ENCODE data around the gene EIF4E2.

The EIF4E2 gene

DNA sequence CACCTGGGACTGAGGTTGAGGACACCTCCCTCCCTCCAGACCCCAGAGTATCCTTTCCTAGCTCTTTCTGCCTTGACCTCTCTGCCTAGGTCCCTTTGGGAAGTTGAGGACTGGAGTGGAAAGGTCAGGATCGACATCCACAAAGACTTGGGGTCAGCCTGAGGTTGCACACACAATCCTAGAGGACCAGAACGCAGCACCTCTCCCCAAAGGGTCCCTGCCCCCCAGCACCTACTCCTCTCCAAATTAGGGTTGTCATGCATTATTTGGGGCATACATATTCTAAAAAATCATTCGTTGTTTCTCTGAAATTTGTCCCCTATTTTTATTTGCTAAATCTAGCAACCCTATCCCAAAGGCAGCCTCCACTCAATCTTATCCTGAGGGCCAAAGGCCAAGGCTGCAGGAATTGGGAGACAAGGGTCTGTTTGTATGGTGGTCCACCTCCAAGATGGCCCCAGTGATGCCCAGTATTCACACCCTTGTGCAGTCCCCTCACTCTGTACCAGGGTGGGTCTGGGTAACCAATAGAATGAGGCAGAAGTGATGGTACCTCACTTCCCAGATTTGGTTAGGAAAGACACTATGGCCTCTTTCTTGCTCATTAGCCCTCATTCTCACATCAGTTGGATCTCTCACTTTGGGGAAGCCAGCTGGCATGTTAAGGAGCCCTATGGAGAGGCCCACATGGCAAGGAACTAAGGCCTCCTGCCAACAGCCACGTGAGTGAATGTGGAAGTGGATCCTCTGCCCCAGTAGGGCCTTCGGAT, 14.5 kb upstream of the EIF4E2 start:
- DNase-seq (ENCODE audit: insufficient read length, low spot score) (no peak), FAIRE-seq (no peak)

DNA sequence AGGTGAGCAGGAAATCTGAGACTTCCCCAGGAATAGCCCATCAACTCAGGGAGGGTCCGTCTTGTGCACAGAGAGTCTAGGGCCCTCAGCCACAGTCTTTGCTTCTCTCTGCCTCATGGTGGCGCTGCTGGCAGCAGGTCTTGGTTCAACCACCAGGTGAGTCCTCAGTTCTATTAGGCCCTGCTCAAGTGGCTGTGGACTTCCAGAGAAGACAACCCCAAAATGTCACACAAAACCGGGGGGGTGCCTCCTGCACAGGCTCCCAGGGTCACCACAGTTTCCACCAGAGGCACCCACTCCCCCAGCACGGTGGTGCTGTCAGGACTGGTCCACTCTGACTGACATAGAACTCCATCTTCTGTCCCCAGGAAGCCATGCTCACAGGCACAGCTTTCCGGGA, 13.4 kb upstream of the EIF4E2 start:
- DNase-seq (ENCODE audit: insufficient read length, low spot score) (no peak), FAIRE-seq (no peak)

DNA sequence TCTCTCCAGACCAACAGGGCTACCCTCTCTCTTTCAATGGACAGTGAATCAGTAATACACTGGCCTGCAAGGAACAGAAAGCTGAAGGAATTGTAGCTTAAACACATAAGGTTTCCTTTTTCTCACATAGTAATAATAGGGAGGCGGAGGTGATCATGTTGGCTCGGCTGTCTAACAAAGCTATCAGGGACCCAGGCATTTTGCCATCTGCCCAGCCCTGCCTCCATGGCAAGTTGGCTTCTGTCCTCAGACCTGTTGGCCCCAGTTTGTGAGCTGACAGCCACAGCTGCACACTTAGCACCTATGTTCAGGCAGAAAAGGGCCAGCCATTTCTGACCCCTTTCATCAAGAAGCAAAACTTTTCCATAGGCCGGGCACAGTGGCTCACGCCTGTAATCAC, 13.0 kb upstream of the EIF4E2 start:
- FAIRE-seq (no peak), DNase-seq (ENCODE audit: insufficient read length, low spot score) (no peak)

DNA sequence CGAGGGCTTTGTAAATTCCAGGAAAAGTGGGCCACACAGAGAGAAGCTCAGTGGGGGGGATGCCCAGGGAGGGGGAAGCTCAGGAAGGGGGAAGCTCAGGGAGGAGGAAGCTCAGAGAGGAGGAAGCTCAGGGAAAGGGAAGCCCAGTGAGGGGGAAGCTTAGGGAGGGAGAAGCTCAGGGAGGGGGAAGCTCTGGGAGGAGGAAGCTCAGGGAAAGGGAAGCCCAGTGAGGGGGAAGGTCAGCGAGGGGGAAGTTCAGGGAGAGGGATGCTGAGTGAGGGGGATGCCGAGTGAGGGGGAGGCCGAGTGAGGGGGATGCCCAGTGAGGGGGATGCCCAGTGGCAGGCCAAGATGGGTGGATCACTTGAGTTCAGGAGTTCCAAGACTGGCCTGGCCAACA, 11.8 kb upstream of the EIF4E2 start:
- DNase-seq (ENCODE audit: insufficient read length, low spot score) (no peak), FAIRE-seq (no peak)

DNA sequence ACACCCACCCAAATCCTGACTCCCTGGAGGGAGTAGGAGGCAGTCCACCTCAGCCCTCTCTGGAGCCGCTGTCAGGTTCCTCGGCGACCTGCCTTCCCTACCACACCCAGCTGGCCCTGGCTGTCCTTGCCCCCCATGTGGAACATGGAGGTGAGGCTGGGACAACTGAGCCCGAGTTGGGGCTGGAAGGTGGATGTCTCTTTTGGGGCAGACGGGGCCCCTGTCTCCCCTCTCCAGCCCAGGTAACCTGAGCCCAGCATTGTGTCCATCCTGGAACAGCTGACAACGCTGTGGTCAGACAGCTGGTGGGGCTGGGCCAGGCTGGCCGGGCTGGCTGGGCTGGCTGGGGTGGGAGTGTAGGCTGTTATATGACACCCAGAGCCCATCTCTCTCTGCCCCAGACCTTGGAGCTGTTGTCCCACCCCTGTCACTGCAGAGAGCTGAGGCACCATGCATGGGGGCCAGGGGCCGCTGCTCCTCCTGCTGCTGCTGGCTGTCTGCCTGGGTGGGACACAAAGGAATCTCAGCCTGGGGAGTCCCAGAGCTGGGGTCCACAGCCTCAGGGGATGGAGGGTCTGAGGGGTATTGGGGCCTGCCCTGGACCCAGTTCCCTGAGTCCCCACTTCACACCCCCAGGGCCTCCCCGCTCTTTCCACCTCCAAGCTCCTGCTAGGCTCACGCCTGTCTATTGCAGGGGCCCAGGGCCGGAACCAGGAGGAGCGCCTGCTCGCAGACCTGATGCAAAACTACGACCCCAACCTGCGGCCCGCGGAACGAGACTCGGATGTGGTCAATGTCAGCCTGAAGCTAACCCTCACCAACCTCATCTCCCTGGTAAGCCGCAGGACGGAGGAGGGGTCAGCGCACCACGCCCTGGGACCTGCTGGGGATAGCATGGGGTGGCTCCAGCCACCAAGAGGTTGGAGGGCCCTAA, 10.9 kb upstream of the EIF4E2 start, which contains the start of gene CHRNG:
Gene CHRNG (plus strand): TSS at position 395 of the 934 bp plus-strand sequence. CDS start 56 bp downstream, at position 451.
- DNase-seq (ENCODE audit: insufficient read length, low spot score) (no peak), FAIRE-seq (no peak)

DNA sequence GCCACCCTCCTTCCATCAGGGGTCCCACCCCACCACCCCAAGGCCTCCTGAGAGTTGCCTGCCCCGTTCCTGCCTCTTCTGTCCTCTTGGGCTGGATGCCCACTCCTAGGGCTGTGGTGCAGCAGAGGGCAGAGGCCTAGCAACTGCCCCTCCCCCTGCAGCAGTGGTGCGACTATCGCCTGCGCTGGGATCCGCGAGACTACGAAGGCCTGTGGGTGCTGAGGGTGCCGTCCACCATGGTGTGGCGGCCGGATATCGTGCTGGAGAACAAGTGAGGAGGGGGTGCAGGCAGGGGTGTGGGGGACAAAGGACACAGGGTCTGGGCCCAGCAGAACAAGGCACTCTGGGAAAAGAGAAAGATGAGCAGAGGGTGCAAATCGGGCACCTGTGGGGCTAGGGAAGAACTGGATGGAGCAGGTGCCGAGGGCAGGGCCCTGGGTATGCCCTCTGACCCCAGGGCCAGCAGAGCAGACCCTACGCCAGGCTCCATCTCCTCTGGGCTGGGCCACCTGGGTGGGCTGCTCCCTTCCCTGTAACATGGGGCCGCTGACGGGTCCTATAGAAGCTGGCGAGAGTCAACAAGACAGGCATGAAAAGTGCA, 9.9 kb upstream of the EIF4E2 start:
- DNase-seq (ENCODE audit: insufficient read length, low spot score), result no peak
- FAIRE-seq, result no peak

DNA sequence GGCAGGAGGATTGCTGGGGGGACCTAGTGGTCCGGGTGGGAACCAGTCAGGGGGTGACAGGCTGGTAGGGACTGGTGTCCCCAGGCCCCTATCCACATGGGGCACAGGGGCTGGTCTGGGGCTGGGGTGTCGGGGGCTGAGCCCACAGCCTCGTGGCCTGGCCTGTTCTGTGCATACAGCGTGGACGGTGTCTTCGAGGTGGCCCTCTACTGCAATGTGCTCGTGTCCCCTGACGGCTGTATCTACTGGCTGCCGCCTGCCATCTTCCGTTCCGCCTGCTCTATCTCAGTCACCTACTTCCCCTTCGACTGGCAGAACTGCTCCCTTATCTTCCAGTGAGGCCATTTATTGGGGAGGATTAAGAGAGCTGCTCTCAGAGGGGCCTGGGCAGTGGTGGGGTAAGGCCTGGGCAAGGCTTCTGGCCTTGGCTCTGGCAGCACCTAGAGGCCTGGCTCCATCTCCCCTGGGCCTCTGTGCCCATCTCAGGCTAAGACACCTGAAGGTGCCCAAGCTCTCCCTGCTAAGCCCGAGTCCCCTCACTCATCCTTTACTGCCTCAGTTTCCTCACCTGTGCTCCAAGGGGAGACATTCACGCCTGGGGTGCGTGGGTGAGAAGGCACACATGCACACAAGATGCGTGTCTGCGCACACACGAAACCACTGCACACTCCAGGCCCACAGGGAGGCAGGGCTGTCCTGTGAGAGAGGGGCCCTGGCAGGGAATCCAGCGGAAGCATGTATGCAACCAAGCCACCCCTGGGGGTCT, 9.1 kb upstream of the EIF4E2 start:
- no peak for DNase-seq (ENCODE audit: insufficient read length, low spot score)
- no peak for FAIRE-seq

DNA sequence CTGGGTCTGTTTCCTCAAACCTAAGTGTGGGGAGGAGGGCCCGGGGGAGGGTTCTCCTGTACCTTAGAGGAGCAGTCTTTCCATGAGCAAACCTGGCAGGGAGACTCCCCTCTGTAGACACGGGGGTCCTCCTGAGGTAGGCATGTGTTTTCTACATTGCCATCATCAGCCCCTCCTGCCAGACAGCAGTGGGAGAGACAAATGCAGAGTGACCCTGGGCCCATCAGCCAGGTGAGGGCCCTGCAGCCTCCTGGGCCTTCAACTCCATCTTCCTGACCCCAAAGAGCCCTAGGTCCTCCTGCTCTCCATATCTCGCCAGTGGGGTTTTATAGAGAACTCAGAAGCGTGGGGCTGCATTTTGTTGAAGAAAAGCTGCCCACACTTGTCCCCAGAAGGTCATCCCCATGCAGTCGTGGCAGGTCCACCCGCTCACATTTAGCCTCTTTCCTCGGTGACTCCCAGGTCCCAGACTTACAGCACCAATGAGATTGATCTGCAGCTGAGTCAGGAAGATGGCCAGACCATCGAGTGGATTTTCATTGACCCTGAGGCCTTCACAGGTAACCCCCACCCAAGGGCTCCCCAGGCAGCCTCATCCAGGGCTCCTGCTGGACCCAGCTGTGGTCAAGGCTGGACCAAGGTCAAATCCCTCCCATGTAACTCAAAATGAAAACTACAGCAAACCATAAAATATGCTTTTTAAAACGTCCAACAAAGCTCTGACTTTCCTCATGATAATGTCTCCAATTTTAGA, 8.4 kb upstream of the EIF4E2 start:
- FAIRE-seq, result no peak
- DNase-seq (ENCODE audit: insufficient read length, low spot score), result no peak

DNA sequence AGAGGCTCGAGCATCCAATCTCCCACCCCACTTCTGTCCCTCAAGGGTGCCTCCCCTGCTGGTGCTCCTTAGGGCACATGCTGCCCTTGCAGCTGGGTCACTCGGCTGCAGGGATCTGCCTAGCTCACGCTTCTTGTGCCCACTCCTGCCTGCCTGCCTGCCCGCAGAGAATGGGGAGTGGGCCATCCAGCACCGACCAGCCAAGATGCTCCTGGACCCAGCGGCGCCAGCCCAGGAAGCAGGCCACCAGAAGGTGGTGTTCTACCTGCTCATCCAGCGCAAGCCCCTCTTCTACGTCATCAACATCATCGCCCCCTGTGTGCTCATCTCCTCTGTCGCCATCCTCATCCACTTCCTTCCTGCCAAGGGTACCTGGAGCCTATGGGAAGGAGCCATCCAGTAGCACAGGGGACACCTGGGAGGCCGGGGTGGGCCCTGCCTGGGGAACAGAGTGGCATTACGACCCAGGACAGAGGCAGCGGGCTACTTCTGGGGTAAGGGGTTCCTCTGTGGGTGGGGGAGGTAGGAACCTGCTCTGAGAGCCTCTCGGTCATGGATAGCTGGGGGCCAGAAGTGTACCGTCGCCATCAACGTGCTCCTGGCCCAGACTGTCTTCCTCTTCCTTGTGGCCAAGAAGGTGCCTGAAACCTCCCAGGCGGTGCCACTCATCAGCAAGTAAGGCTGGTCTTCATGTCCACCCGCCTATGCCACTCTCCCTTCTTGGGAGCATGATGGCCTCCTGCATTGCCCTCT, 7.6 kb upstream of the EIF4E2 start:
- FAIRE-seq (no peak), DNase-seq (ENCODE audit: insufficient read length, low spot score) (no peak)

DNA sequence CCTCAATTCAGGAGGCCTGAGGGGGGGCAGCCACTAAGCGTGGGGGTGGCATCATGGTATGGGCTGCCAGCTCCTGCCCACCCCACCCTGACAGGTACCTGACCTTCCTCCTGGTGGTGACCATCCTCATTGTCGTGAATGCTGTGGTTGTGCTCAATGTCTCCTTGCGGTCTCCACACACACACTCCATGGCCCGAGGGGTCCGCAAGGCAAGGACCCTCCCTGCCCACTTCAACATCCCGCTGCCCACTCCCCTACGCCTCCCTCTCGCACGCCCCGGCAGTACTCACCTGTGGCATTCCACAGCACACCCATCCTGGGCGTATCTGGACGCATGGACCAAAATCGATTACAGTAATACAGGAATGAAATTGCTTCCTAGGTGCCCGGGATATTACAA, 7.0 kb upstream of the EIF4E2 start:
- no peak for FAIRE-seq
- DNase-seq (ENCODE audit: insufficient read length, low spot score), result no peak

DNA sequence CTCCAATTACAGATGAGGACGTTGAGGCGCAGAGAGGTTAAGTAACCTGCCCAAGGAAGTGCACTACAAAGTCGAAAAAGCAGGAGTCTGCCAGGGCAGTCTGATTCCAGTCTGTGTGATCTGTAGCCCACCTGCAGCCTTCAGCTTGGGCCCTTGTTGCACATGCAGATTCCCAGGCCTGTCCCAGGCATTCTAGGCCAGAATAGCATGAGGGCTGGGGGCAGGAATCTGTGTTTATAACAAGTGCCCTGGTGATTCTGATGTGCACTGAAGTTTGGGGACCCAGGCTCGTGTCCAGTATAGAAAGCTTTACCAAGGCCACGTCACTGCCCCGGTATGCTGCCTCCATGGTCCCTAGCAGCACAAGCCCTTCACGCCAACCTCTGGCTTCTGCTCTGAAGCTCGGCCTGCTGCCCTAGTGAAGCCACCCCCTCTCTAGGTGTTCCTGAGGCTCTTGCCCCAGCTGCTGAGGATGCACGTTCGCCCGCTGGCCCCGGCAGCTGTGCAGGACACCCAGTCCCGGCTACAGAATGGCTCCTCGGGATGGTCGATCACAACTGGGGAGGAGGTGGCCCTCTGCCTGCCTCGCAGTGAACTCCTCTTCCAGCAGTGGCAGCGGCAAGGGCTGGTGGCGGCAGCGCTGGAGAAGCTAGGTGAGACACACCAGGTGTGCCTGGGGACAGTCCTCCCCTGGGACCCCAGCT, 6.4 kb upstream of the EIF4E2 start:
- FAIRE-seq, result no peak
- DNase-seq (ENCODE audit: insufficient read length, low spot score), result no peak

DNA sequence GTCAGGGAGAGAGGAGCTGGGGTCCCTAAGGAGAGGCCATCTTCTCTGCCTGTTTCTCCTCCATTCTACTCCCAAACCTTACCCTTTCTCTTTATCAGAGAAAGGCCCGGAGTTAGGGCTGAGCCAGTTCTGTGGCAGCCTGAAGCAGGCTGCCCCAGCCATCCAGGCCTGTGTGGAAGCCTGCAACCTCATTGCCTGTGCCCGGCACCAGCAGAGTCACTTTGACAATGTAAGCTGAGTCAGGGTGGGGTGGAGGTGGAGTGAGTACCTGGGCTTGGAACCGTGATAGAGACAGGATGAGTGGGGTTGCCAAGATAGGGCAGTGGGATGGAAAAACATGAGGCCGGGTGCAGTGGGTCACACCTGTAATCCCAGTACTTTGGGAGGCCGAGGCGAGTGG, 5.8 kb upstream of the EIF4E2 start:
- no peak for DNase-seq (ENCODE audit: insufficient read length, low spot score)
- FAIRE-seq, result no peak

DNA sequence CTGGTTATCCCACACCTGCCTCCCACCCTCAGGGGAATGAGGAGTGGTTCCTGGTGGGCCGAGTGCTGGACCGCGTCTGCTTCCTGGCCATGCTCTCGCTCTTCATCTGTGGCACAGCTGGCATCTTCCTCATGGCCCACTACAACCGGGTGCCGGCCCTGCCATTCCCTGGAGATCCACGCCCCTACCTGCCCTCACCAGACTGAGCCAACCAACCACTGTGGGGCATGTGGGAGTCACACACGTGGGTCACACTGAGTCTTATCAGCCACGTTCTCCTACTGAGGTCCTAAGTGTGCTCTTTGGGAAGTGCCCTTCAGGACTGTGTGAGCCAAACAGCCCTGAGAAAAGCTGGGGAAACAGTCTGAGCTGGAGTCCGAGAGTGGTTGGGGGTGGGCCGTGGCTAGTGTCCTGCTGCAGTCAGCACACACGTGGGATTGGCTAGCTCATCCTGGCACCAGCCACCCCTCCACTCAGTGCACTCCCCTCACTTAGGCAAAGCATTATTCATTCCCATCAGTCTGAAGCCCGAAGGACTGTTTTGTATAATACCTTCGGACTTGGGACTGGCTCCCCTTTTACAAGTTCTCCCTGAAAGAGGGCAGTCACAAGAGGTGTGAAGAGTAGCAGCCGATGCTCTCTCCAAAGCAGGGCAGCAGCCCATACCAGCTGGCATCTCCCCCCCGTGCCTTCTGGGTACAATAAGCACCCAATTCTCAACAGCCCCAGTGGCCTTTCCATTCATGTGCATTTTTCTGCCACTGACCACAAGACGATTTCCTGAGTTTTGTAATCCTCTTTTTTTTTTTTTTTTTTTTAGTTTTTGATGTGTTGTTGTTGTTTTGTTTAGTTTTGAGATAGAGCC, 4.7 kb upstream of the EIF4E2 start:
- no peak for FAIRE-seq
- DNase-seq (ENCODE audit: insufficient read length, low spot score), result no peak

DNA sequence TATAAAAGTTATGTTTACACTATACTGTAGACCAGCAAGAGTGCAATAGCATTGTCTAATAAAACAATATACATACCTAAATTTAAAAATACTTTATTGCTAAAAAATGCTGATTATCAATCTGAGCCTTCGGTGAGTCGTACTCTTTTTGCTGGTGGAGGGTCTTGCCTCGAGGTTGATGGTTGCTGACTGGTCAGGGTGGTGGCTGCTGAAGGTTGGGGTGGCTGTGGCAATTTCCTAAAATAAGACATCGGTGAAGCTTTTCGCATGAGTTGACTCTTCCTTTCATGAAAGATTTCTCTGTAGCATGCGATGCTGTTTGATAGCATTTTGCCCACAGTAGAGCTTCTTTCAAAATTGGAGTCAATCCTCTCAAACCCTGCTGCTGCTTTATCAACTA, 2.5 kb upstream of the EIF4E2 start:
- DNase-seq (ENCODE audit: insufficient read length, low spot score) (no peak), FAIRE-seq (no peak)

DNA sequence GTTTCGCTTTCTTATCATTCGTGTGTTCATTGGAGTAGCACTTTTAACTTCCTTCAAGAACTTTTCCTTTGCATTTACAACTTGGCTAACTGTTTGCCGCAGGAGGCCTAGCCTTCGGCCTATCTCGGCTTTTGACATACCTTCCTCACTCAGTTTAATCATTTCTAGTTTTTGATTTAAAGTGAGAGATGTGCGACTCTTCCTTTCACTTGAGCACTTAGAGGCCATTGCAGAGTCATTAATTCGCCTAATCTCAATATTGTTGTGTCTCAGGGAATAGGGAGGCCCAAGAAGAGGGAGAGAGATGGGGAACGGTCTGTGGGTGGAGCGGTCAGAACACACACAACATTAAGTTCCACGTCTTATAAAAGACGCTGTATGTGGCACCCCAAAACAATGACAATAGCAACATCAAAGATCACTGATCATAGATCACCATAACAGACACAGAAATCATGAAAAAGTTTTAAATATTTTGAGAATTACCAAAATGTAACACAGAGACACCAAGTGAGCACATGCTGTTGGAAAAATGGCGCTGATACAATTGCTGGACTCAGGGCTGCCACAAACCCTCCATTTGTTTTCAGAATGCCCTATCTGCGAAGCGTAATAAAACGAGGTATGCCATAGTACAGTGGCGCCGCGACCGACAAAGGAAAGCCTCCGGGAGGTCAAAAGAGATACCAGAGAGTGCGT, 685 bp upstream of the EIF4E2 start:
- DNase-seq (ENCODE audit: insufficient read length, low spot score), result no peak
- no peak for FAIRE-seq

DNA sequence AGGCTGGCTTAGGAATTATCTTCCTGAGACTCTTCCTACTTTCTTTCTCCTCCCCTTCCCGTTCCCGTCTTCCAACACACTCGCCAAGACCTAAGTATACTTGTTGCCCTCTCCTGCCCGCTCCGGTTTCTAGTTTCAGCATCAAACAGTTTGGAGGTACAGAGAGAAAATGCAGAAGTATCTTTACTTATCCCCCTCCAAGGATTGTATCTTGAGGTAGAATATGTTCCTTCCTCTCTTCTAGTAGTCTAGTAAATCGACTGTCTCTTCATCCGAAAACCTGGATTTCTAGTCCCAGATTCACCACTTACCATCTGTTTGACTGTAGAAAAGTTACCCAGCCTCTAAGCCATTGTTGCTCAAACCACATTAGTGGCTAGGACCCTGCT, 755 bp downstream of the EIF4E2 start:
- no peak for FAIRE-seq
- DNase-seq (ENCODE audit: insufficient read length, low spot score), result no peak

DNA sequence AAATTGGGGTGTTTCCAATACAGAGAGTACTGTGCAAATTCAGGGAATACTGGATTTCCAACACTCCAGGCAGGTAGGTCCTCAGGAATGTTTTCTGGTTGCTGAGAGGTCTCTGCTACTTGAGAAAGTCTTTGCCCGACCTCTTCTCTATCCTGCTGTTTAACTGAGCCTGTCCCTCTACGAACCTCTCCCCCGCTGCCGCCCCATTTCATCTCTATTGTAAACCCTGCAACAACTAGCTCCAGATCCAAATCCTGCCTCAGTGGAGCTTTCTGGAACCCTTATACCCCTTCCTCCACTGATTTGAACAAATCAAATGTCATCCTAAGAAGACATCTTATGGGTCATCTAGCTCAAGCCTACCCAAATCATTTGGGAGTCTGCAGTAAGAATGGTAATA, 1.3 kb downstream of the EIF4E2 start:
- FAIRE-seq (no peak), DNase-seq (ENCODE audit: insufficient read length, low spot score) (no peak)

Measured in GM19239 (cell line).